ENCODE results near the gene SNAPC3. TPM values are rescaled to one million over a fixed set of nuclear protein-coding genes. Genes with fewer than 3 reads are reported as not detected.

Gene SNAPC3
- polyA plus RNA-seq, 2 of the 4 experiments (the other 2 are of a cell fraction), result 28.9 to 35.1 TPM

GRCh38 chr9:15482146-15482545 lies 59.5 kb downstream of the SNAPC3 start:
- CTCF ChIA-PET, result interaction anchor here (1.4 to 1.5 kb wide), 2 partner anchors 13 to 31 kb away, joined by 3 read pairs; no protein-coding TSS in a partner anchor
- TF ChIP-seq FOXS1 (CRISPR knock-in tag; IDR thresholded peaks at IDR 0.05) (no peak), JUN (IDR thresholded peaks at IDR 0.05) (no peak), CBX2 (IDR thresholded peaks at IDR 0.05; ENCODE audit: borderline replicate concordance, low read depth) (no peak), MAFK (IDR thresholded peaks at IDR 0.05; ENCODE audit: partially characterized antibody) (no peak), BCL3 (IDR thresholded peaks at IDR 0.05) (no peak), ZC3H11A (IDR thresholded peaks at IDR 0.05) (no peak), CEBPB (IDR thresholded peaks at IDR 0.05) (no peak), GATA3 (IDR thresholded peaks at IDR 0.05; ENCODE audit: borderline replicate concordance) (no peak), FOSB (CRISPR knock-in tag; IDR thresholded peaks at IDR 0.05) (no peak), ZFP36 (IDR thresholded peaks at IDR 0.05; ENCODE audit: borderline replicate concordance, partially characterized antibody) (no peak), MYC (IDR thresholded peaks at IDR 0.05; ENCODE audit: borderline replicate concordance, low read length) (no peak), EP300 (IDR thresholded peaks at IDR 0.05) (no peak), TP53 (CRISPR knock-in tag; IDR thresholded peaks at IDR 0.05) (no peak), NFE2L2 (conservative IDR thresholded peaks at IDR 0.05; ENCODE audit: low read length) (no peak), POLR2A (IDR thresholded peaks at IDR 0.05; ENCODE audit: low read length) (no peak)

GRCh38 chr9:15484802-15485201 lies 62.1 kb downstream of the SNAPC3 start:
- ChIA-PET POLR2A (no interaction called here), CTCF (interaction anchor here (1.2 to 1.6 kb wide), 3 partner anchors 9 to 157 kb away, joined by 3 to 4 read pairs (median 3); no protein-coding TSS in a partner anchor)
- Histone ChIP-seq H3K4me3 (no peak overlapping the region), H3K27ac (no peak overlapping the region), H3K4me1 (no peaks in the 10 kb centered on the region), H3K9me3 (no peaks in the 10 kb centered on the region), H3K4me2 (no peak overlapping the region)
- FAIRE-seq, result no peak
- TF ChIP-seq ESRRA (IDR thresholded peaks at IDR 0.05; ENCODE audit: borderline replicate concordance, low read length) (no peak), KDM5A (IDR thresholded peaks at IDR 0.05) (no peak), ELK1 (IDR thresholded peaks at IDR 0.05; ENCODE audit: low read depth, low read length) (no peak), GATA3 (IDR thresholded peaks at IDR 0.05; ENCODE audit: borderline replicate concordance) (no peak), ZSCAN20 (CRISPR knock-in tag; IDR thresholded peaks at IDR 0.05) (no peak), E2F6 (IDR thresholded peaks at IDR 0.05; ENCODE audit: borderline replicate concordance, low read depth) (no peak), BCL3 (IDR thresholded peaks at IDR 0.05) (no peak), HES2 (IDR thresholded peaks at IDR 0.05) (no peak), SREBF2 (IDR thresholded peaks at IDR 0.05) (no peak), JUNB (IDR thresholded peaks at IDR 0.05) (no peak), JUN (IDR thresholded peaks at IDR 0.05) (no peak), PBX3 (IDR thresholded peaks at IDR 0.05) (no peak), HOXB5 (CRISPR knock-in tag; IDR thresholded peaks at IDR 0.05) (no peak), ZFP36 (IDR thresholded peaks at IDR 0.05; ENCODE audit: borderline replicate concordance, partially characterized antibody) (no peak), CTCF (IDR thresholded peaks at IDR 0.05) (no peak)
- no peak for ATAC-seq
- DNase-seq (ENCODE audit: low read depth in 1 of 2, low spot score in 1 of 2), result no peak
- WGBS (ENCODE audit: missing lambda C conversion rate), result 95% methylated on average over 6 of the region's 6 CpGs

More at GRCh38 chr9:15482146-15482545, 59.5 kb downstream of the SNAPC3 start:
- Histone ChIP-seq H3K27ac (no peak overlapping the region), H3K4me3 (no peak overlapping the region), H3K4me2 (no peak overlapping the region), H3K9me3 (no peaks in the 10 kb centered on the region), H3K4me1 (no peaks in the 10 kb centered on the region)
- FAIRE-seq (no peak), ATAC-seq (no peak), DNase-seq (ENCODE audit: low read depth in 1 of 2, low spot score in 1 of 2) (no peak)
- WGBS (ENCODE audit: missing lambda C conversion rate), result 63% methylated on average over 1 of the region's 1 CpG
- POLR2A ChIA-PET, result no interaction called here
